RWPE2 (cell line): Measurements from ENCODE around the gene INPP5A.

Experiments
- ATAC-seq: fragments of 200-7000 bp; cut with Tn5 transposase; 3 replicates; pipeline ENCODE4 v1.9.1; 2021; ENCODE audit warnings: low read depth
- DNase-seq: peaks from one replicate; pipeline ENCODE4 v3.0.0-alpha.2; 2020; ENCODE audit warnings: low spot score
- H3K27ac ChIP-seq: fragments of 450-650 bp; 2 replicates; pipeline ENCODE4 v1.5.1; 2017; ENCODE audit warnings: mild to moderate bottlenecking; ENCODE audit not compliant: poor library complexity, severe bottlenecking
- H3K27me3 ChIP-seq: fragments of 250-450 bp; sonication (Bioruptor Pico); 2 replicates; pipeline ENCODE4 v1.5.1; 2021; ENCODE audit warnings: mild to moderate bottlenecking, moderate library complexity; ENCODE audit not compliant: insufficient read depth, poor library complexity, severe bottlenecking
- H3K36me3 ChIP-seq: fragments of 250-450 bp; sonication (Bioruptor Pico); 2 replicates; pipeline ENCODE4 v1.5.1; 2020; ENCODE audit warnings: low read depth, mild to moderate bottlenecking, moderate library complexity
- H3K4me1 ChIP-seq: fragments of 250-450 bp; sonication (Bioruptor Pico); 2 replicates; pipeline ENCODE4 v1.5.1; 2021; ENCODE audit warnings: mild to moderate bottlenecking, moderate library complexity; ENCODE audit not compliant: insufficient read depth, poor library complexity, severe bottlenecking
- H3K4me3 ChIP-seq: fragments of 250-450 bp; sonication (Bioruptor Pico); 2 replicates; pipeline ENCODE4 v1.5.1; 2021; ENCODE audit warnings: mild to moderate bottlenecking, moderate library complexity; ENCODE audit not compliant: severe bottlenecking
- H3K9me3 ChIP-seq: fragments of 250-450 bp; sonication (Bioruptor Pico); 2 replicates; pipeline ENCODE4 v1.5.1; 2021; ENCODE audit warnings: mild to moderate bottlenecking, moderate library complexity; ENCODE audit not compliant: severe bottlenecking
- CTCF ChIP-seq: fragments of 450-650 bp; IDR thresholded peaks from one replicate; pipeline ENCODE4 v1.5.1; 2017; ENCODE audit warnings: mild to moderate bottlenecking, moderate library complexity; ENCODE audit not compliant: poor library complexity, severe bottlenecking

The INPP5A gene

GRCh38 chr10:132657127-132657706, 119.6 kb downstream of the INPP5A start:
- ATAC-seq (no peak), DNase-seq (no peak)
- Histone ChIP-seq H3K27ac (no peak overlapping the region), H3K4me3 (no peak overlapping the region), H3K27me3 (no peaks in the 10 kb centered on the region), H3K9me3 (no peaks in the 10 kb centered on the region), H3K36me3 (no peaks in the 10 kb centered on the region), H3K4me1 (no peaks in the 10 kb centered on the region)
- no peak for TF ChIP-seq CTCF

GRCh38 chr10:132657748-132658147, 120.2 kb downstream of the INPP5A start:
- Histone ChIP-seq H3K4me3 (no peak overlapping the region), H3K9me3 (no peaks in the 10 kb centered on the region), H3K36me3 (no peaks in the 10 kb centered on the region), H3K4me1 (no peaks in the 10 kb centered on the region), H3K27me3 (no peaks in the 10 kb centered on the region), H3K27ac (no peak overlapping the region)
- no peak for TF ChIP-seq CTCF
- ATAC-seq (no peak), DNase-seq (no peak)

- ATAC-seq (no peak), DNase-seq (no peak)
- H3K36me3 ChIP-seq, result no peaks in the 10 kb centered on the region
- no peaks in the 10 kb centered on the region for H3K9me3 ChIP-seq
- TF ChIP-seq CTCF, result no peak
- H3K4me1 ChIP-seq, result peaks cover 1% of the 10 kb centered on the region
- no peak overlapping the region for H3K27ac ChIP-seq
- no peak overlapping the region for H3K4me3 ChIP-seq
- H3K27me3 ChIP-seq, result no peaks in the 10 kb centered on the region
Measured at GRCh38 chr10:132658546-132659205, 121.1 kb downstream of the INPP5A start.

GRCh38 chr10:132659206-132660091, 121.9 kb downstream of the INPP5A start:
- H3K9me3 ChIP-seq, result no peaks in the 10 kb centered on the region
- H3K4me3 ChIP-seq, result no peak overlapping the region
- no peak for ATAC-seq
- no peaks in the 10 kb centered on the region for H3K36me3 ChIP-seq
- DNase-seq, result no peak
- no peak overlapping the region for H3K27ac ChIP-seq
- H3K27me3 ChIP-seq, result no peaks in the 10 kb centered on the region
- no peak for TF ChIP-seq CTCF
- H3K4me1 ChIP-seq, result peaks cover 9% of the 10 kb centered on the region
